HepG2 (cell line): ENCODE results near the gene RNU11. TPM values are rescaled to one million over a fixed set of nuclear protein-coding genes. Genes with fewer than 3 reads are reported as not detected.

Experiments
- ASH2L ChIP-seq: fragments of 300-600, 200-600 bp; sonication (generic); IDR thresholded peaks from 2 replicates; pipeline ENCODE4 v1.7.0; 2017; ENCODE audit warnings: low read depth, mild to moderate bottlenecking, moderate library complexity, mixed read lengths, low read length; ENCODE audit not compliant: insufficient read length
- ESRRA ChIP-seq: sonication (generic); formaldehyde crosslinking; IDR thresholded peaks from 2 replicates; pipeline ENCODE4 v1.5.1; 2020; ENCODE audit warnings: mild to moderate bottlenecking, low read depth, missing genetic modification reagents
- FOXA1 ChIP-seq, 2 experiments: fragments of 450-650 bp in 1 of 2; sonication (generic) in 1 of 2; formaldehyde crosslinking in 1 of 2; IDR thresholded peaks; 2 replicates each; pipeline versions ENCODE4 v1.4.0 to v1.6.1; 2016 to 2020; ENCODE audit warnings: missing genetic modification reagents in 1 of 2
- GATAD2A ChIP-seq: IDR thresholded peaks from 2 replicates; pipeline ENCODE4 v1.6.1; 2016
- HDAC6 ChIP-seq: fragments of 200-600 bp; sonication (generic); IDR thresholded peaks from 2 replicates; pipeline ENCODE4 v1.7.0; 2017; ENCODE audit warnings: mild to moderate bottlenecking, antibody characterized with exemption, low read length, low read depth
- MAFF ChIP-seq: IDR thresholded peaks from 2 replicates; pipeline ENCODE4 v1.6.1; 2011; ENCODE audit warnings: low read depth, low read length, improper control_type of control experiment
- MED8 ChIP-seq: sonication (generic); formaldehyde crosslinking; IDR thresholded peaks from 2 replicates; pipeline ENCODE4 v1.8.1; 2023; ENCODE audit warnings: mild to moderate bottlenecking, missing genetic modification reagents; ENCODE audit not compliant: insufficient replicate concordance
- MEIS1 ChIP-seq: sonication (generic); formaldehyde crosslinking; IDR thresholded peaks from 2 replicates; pipeline ENCODE4 v1.9.0; 2021; ENCODE audit warnings: mild to moderate bottlenecking, missing genetic modification reagents, moderate library complexity, borderline replicate concordance
- MTA1 ChIP-seq: sonication (generic); formaldehyde crosslinking; IDR thresholded peaks from 2 replicates; pipeline ENCODE4 v1.4.0; 2020; ENCODE audit warnings: missing genetic modification reagents, mild to moderate bottlenecking, borderline replicate concordance
- MXD3 ChIP-seq: IDR thresholded peaks from 2 replicates; pipeline ENCODE4 v1.6.1; 2016; ENCODE audit warnings: mild to moderate bottlenecking, missing biosample characterization, missing genetic modification reagents
- NONO ChIP-seq, 2 experiments: fragments of 450-650 bp in 1 of 2; sonication (generic) in 1 of 2; formaldehyde crosslinking in 1 of 2; IDR thresholded peaks in 1 of 2; conservative IDR thresholded peaks in 1 of 2; 2 replicates each; pipeline versions ENCODE4 v1.6.1 to v1.8.0; 2017 to 2022; ENCODE audit warnings: mild to moderate bottlenecking in 1 of 2, missing genetic modification reagents in 1 of 2, moderate library complexity in 1 of 2
- NR2C2 ChIP-seq: sonication (generic); formaldehyde crosslinking; IDR thresholded peaks from 2 replicates; pipeline ENCODE4 v1.4.0; 2020; ENCODE audit warnings: missing genetic modification reagents, mild to moderate bottlenecking, moderate library complexity, borderline replicate concordance
- NR3C1 ChIP-seq: sonication (generic); formaldehyde crosslinking; IDR thresholded peaks from 2 replicates; pipeline ENCODE4 v1.4.0; 2020; ENCODE audit warnings: missing genetic modification reagents
- PRDM10 ChIP-seq: sonication (generic); formaldehyde crosslinking; IDR thresholded peaks from 2 replicates; pipeline ENCODE4 v1.4.0; 2020; ENCODE audit warnings: low read depth, missing genetic modification reagents
- RBFOX2 ChIP-seq: fragments of 200-400 bp; formaldehyde crosslinking; IDR thresholded peaks from 2 replicates; pipeline ENCODE4 v1.6.1; 2017; ENCODE audit warnings: low read depth, mild to moderate bottlenecking, low read length
- SAFB2 ChIP-seq: sonication (generic); formaldehyde crosslinking; IDR thresholded peaks from 2 replicates; pipeline ENCODE4 v1.5.1; 2020; ENCODE audit warnings: missing genetic modification reagents, low read depth, mild to moderate bottlenecking, borderline replicate concordance
- SAP130 ChIP-seq: IDR thresholded peaks from 2 replicates; pipeline ENCODE4 v1.6.1; 2016; ENCODE audit warnings: low read depth
- SNAPC2 ChIP-seq: sonication (generic); formaldehyde crosslinking; IDR thresholded peaks from 2 replicates; pipeline ENCODE4 v1.8.1; 2022; ENCODE audit warnings: mild to moderate bottlenecking, missing genetic modification reagents
- SUZ12 ChIP-seq: fragments of 150-350 bp; IDR thresholded peaks from 2 replicates; pipeline ENCODE4 v1.6.1; 2014; ENCODE audit warnings: low read depth, low read length
- TFDP2 ChIP-seq: sonication (generic); formaldehyde crosslinking; IDR thresholded peaks from 2 replicates; pipeline ENCODE4 v1.4.0; 2020; ENCODE audit warnings: missing genetic modification reagents
- ZNF335 ChIP-seq: sonication (generic); formaldehyde crosslinking; IDR thresholded peaks from 2 replicates; pipeline ENCODE4 v1.4.0; 2020; ENCODE audit warnings: missing genetic modification reagents
- ZNF383 ChIP-seq: sonication (generic); formaldehyde crosslinking; IDR thresholded peaks from 2 replicates; pipeline ENCODE4 v1.4.0; 2020; ENCODE audit warnings: missing genetic modification reagents, mild to moderate bottlenecking, borderline replicate concordance
- ZNF547 ChIP-seq: sonication (generic); formaldehyde crosslinking; IDR thresholded peaks from 2 replicates; pipeline ENCODE4 v1.5.1; 2020; ENCODE audit warnings: mild to moderate bottlenecking, missing genetic modification reagents
- ZNF563 ChIP-seq: sonication (generic); formaldehyde crosslinking; IDR thresholded peaks from 2 replicates; pipeline ENCODE4 v1.8.0; 2022; ENCODE audit warnings: mild to moderate bottlenecking, moderate library complexity, missing genetic modification reagents
- ZNF761 ChIP-seq: sonication (generic); formaldehyde crosslinking; conservative IDR thresholded peaks from 2 replicates; pipeline ENCODE4 v1.4.0; 2020; ENCODE audit warnings: mild to moderate bottlenecking, missing genetic modification reagents
- ZNF776 ChIP-seq: sonication (generic); formaldehyde crosslinking; IDR thresholded peaks from 2 replicates; pipeline ENCODE4 v1.4.0; 2020; ENCODE audit warnings: mild to moderate bottlenecking, missing genetic modification reagents
- polyA plus RNA-seq, 8 experiments: library from polyadenylated mRNA; depleted of rRNA in 3 of 8; stranded (reverse) in 7 of 8; unstranded in 1 of 8; fragments of >200 nt; fragmentation: Illumina TruSeq in 4 of 8; extraction: Trizol in 4 of 8; gene quantifications; 2 replicates each; pipeline versions ENCODE4 v1.2.1 to v1.2.3, GENCODE V29; 2011 to 2016; ENCODE audit warnings: low read depth in 4 of 8, missing spikeins in 1 of 8, mixed read lengths in 1 of 8; ENCODE audit not compliant: insufficient read depth in 1 of 8
- total RNA-seq, 5 experiments: library from RNA; depleted of rRNA; stranded (reverse); fragments of >200 nt; fragmentation: Illumina TruSeq; extraction: Trizol; gene quantifications; 2 replicates each; pipeline ENCODE4 v1.2.3, GENCODE V29; 2016; ENCODE audit warnings: low read depth in 1 of 5

The RNU11 gene
- total and polyA plus RNA-seq, 2 of the 13 experiments (the other 11 are each of a cell fraction or from before 2014, with no cell fraction given): not detected

DNA sequence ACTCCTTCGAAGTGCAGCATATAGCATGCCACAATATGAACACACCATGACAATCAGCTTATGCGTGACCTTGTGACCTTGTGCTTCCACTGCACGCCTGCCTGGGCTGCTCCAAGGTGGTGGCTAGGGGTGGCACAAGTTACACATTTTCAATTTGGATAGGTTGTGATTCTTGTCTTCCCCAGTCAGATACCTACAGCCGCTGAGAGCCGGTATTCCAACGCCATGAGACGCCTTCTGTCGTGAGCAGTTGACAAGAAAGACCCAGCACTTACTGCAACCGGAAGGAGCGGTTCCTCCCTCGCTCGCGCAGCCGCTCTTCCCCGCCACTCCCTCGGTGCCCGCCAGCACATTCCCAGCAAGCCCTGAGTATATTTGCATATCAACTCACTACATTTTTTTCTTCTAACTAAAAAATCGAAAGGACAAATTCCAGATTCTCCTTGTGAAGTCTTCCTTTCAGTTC is 359 bp upstream of the RNU11 start (continued):
- TF ChIP-seq PRDM10 (CRISPR knock-in tag): peak; percentile 88
- peak; percentile 58; the same call in 1 of the 2 replicates for TF ChIP-seq ESRRA (CRISPR knock-in tag)
- TF ChIP-seq ZNF383 (CRISPR knock-in tag): 0 out of 2 replicates have a peak, but pooled peaks have one; percentile 1
- TF ChIP-seq MED8 (CRISPR knock-in tag): no peak
- TF ChIP-seq SAP130 (CRISPR knock-in tag): peak; percentile 78; the same call in 1 of the 2 replicates
- 0 out of 2 replicates have a peak, but pooled peaks have one; percentile 19 for TF ChIP-seq ZNF547 (CRISPR knock-in tag)
- TF ChIP-seq RBFOX2: no peak
- TF ChIP-seq SUZ12: no peak; the same call in 1 of the 2 replicates
- peak; percentile 70; the same call in 1 of the 2 replicates for TF ChIP-seq NR2C2
- peak; percentile 3; the same call in 1 of the 2 replicates for TF ChIP-seq GATAD2A (CRISPR knock-in tag)
- 0 out of 2 replicates have a peak, but pooled peaks have one; percentile 36 for TF ChIP-seq MXD3 (CRISPR knock-in tag)
- no peak for TF ChIP-seq SNAPC2 (CRISPR knock-in tag)
- peak; percentile 54; the same call in 1 of the 2 replicates for TF ChIP-seq TFDP2 (CRISPR knock-in tag)
- TF ChIP-seq SAFB2 (CRISPR knock-in tag): no peak
- no peak for TF ChIP-seq NR3C1 (CRISPR knock-in tag)
- TF ChIP-seq HDAC6: no peak
- TF ChIP-seq ZNF335: peak; percentile 51
- TF ChIP-seq ASH2L: peak; percentile 32
- TF ChIP-seq MEIS1: no peak
- 0 out of 2 replicates have a peak, but pooled peaks have one; percentile 57 for TF ChIP-seq ZNF761 (CRISPR knock-in tag)
- TF ChIP-seq MTA1 (CRISPR knock-in tag): no peak
- TF ChIP-seq FOXA1 (IDR thresholded peaks at IDR 0.05): no peak
- no peak for TF ChIP-seq FOXA1 (CRISPR knock-in tag; IDR thresholded peaks at IDR 0.05)
- no peak for TF ChIP-seq ZNF776
- TF ChIP-seq NONO (IDR thresholded peaks at IDR 0.05): no peak
- no peak for TF ChIP-seq NONO (CRISPR knock-in tag; conservative IDR thresholded peaks at IDR 0.05)
- peak; percentile 23; the same call in 1 of the 2 replicates for TF ChIP-seq ZNF563 (CRISPR knock-in tag)
- no peak for TF ChIP-seq MAFF
